ENCODE data around the gene LRRTM4.
"Not testable (repeated sequence)": the region's sequence is repeated elsewhere in the genome, so short reads cannot be mapped to it uniquely, and the experiment has no call there.

Gene LRRTM4

DNA sequence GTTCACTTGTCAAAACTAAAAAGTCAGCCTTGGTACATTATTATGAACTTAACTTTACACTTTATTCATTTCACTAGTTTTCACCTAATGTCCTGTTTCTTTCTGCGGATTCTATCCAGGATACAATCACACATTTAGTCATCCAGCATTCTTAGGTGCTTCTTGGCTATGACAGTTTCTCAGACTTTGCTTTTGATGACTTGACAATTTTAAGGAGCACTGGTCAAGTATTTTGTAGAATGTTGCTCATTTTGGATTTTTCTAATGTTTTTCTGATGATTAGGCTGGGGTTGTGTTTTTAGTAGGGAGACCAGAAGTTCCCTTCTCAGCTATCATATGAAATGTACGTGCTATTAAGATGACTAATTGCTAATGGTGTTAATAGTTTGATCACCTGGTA, 601.2 kb downstream of the LRRTM4 start:
- DNase-seq (ENCODE audit: low read depth in 1 of 2, low spot score in 1 of 2) = no peak

DNA sequence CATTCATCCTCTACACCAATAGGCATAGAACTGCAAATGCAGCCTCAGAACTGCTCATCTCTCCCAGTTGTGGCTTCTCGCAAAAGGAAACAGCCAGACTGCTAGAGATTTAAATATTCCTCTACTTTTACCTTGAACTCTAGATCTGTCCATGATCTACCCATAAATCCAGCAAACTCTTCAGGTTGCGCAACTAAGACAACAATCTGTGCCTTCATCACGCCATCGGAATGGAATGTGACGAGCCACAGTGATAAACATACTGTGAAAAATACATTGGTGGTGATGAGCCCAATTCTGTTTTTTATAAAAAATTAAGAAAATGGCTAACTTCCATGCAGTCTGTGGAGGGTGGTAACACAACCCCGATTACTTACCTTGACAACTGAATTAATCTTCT, 626.7 kb downstream of the LRRTM4 start:
- DNase-seq (ENCODE audit: low read depth in 1 of 2, low spot score in 1 of 2) = no peak

DNA sequence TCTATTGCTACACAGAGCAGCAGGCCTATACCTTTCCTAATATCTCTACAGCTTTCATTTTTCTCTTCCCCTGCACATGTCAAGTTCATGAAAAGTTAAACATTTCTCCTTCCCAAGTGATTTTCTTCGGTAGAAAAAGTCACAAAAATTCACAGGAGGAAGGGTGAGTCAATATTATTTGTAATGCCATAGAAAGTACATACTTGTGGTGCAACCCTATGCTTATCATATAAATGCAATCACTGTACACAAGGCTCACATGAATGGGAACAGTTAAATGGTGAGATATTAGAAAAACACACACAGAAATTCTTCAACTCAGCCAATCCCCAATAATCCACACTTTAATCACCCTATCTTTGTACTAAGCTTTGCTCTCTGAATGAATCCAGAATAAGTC, 651.6 kb downstream of the LRRTM4 start:
- DNase-seq (ENCODE audit: low read depth in 1 of 2, low spot score in 1 of 2) = no peak

DNA sequence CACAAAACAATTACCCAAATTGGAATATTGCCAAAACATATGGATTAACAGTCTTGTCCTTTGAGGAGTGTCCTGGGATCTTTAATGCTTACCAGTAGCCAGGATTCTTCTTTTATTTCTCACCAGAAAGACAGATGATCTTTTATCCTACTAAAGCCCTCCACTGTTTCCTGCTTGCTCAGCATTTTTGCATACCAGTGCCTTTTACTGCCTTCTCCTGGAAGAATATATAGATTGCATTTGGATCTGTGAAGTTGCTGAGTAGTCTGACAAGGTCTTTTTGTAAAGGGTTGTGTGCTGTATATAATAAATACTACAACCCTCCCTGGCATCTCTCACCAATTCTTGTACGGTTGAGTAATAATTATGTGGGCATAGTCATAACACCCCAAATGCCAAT, 652.2 kb downstream of the LRRTM4 start:
- no peak for DNase-seq (ENCODE audit: low read depth in 1 of 2, low spot score in 1 of 2)

DNA sequence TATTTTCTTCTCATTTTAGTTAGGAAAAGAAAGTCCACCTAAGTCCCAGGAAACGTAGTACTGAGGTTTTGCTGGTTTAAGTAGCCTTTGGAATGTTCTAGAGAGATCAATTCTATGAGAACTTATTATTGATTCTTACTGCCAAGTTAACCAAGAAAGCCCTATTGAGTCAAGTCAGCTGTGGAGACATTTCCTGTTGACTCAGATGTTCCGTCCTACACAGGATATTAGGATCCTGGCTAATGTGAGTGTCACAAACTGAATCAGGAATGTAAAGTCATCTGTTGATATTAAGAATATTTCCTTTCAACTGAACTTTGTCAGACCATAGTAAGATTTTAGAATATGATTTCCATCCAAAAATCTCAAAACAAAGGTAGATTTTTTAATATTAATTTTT, 654.3 kb downstream of the LRRTM4 start:
- no peak for DNase-seq (ENCODE audit: low read depth in 1 of 2, low spot score in 1 of 2)

DNA sequence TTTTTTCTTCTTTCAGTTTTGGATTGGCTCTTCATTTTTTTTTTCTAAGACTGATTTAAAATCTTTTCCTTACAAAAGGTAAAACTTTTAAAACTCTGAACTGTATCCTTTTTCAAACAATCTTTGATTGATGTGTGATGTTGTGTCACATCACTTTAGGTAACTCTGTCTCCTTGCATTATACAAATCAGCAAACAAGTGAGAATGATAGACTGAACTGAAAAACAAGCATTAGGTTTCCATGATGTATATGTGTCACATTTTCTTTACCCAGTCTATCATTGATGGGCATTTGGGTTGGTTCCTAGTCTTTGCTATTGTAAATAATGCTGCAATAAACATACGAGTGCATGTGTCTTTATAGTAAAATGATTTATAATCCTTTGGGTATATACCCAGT, 655.7 kb downstream of the LRRTM4 start:
- DNase-seq (ENCODE audit: low read depth in 1 of 2, low spot score in 1 of 2) = no peak

DNA sequence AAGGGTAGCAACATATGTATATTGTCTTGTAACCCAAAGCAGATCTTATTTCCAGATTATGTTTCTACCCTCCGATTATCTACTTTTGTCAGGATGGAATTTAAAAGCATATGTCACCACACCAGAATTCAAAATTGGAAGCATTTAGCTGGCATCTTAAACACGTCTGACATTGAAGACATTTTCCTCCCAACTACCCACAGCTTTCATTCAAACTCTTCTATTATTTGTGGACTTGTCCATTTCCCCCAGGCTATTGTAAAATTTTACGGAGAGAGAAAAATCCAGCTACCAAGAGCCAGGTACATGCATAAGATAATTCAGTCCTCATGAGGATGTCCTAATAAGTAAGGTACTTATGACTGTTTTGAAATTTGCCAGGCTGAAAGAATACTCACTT, 659.3 kb downstream of the LRRTM4 start:
- no peak for DNase-seq (ENCODE audit: low read depth in 1 of 2, low spot score in 1 of 2)

DNA sequence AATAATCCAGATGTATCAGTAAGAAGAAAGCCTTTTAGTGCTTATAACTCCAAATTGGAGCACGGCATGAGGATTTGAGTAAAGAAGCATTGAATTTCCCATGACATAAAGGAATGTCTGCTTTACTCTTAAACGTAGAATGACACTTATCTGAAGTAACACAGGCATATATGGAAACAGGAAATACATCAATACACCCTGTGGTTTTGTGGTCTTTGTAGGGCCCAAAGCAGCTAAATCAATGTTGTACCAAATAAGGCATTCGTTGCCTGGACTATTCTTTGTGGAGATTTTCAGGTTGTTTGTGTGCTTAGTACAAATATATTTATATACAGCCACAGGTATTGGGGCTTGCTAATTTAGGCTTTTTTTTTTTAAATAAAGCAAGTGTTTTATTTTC, 660.5 kb downstream of the LRRTM4 start:
- no peak for DNase-seq (ENCODE audit: low read depth in 1 of 2, low spot score in 1 of 2)

DNA sequence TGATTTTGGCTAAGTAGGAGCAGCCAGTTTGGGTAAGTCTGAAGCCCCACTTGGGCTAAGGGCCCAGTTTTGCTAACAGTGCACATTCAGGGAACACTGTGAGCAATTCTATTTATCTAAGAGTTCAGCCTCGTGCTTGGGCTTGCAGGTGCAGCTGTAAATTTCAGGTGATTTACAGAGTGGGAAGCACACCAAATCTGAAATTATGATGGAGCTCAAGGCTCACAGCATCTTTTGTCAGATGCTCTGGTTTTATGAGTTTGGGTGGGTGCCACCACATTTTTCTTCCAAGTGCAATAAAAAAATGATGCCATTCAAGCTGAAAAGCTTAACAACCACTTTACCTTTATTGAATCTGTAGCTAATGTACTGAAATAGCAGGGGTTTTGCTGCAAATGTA, 671.2 kb downstream of the LRRTM4 start:
- no peak for DNase-seq (ENCODE audit: low read depth in 1 of 2, low spot score in 1 of 2)

DNA sequence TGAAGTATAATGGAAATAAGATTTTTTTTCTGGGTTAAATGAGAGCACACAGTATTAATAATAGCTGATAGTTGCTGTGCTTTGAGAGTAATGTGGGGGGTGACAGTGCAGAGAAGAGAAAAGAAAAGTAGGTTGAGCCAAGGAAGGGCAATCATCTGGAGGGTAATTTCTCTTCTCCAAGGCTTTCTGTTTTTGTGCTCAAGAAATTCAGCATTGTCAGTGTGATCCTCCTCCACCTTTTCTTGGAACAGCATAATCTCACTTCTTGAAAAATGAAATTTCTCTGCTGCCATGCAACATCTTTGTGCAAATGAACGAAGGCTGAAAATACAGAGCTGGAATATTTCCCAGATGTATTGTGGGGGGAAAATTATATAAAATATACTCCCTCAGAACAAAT, 673.1 kb downstream of the LRRTM4 start:
- DNase-seq (ENCODE audit: low read depth in 1 of 2, low spot score in 1 of 2) = no peak

DNA sequence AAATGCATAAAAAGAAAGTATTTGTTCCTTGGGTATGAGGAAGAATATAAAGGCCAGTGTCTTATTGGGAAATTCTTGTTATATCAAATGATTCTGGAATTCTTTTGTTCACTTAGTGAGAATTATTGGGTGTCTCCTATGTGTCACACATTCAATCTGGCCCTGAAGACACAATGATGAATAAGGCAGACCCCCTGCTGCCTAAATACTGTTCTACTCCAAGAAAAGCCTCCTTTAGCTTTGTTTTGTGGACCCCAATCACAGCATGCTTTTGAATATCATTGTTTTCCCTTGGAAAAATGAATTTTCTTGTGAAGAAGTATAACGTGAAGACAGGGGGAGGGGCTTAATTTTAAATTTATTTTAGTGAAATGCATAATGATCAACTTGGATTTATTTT, 682.4 kb downstream of the LRRTM4 start:
- no peak for DNase-seq (ENCODE audit: low read depth in 1 of 2, low spot score in 1 of 2)

DNA sequence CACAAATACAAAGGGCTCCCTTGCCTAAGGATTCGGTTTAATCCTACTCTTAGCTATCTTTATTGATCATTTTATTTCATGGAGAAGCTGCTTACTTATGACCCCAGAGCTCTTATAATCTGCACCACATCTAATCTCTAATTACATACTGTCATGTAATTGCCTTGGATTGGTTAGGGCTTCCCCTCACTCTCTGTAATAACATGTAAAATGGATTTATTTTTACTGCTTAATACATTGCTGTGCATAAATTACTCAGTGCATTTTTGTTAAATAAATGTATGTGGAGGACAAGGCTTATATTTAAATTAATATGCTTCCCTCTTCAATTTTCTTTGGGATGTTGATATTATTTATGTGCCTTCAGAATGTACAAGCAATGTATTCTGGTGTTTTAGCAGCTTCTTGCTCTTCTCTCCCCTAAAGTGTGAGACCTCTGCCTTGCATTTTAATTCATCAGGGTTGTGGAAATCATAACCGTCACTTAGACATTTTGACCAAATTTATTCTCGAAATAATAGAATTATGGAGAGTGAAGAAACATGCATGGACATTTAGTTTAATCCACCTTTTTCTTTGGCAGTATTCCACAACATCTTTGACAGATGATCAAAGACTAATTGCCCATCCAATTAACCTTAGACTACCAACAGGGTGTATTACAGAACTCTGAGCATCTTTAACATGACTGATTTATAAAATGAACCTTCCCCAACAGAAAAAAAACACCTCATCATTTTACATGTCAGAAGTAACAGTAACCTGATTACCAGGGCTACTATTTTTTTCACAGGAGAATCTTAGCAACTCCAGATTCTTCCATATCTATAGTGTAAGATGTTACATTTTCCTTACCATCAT, 692.6 kb downstream of the LRRTM4 start:
- DNase-seq (ENCODE audit: low read depth in 1 of 2, low spot score in 1 of 2) = no peak

DNA sequence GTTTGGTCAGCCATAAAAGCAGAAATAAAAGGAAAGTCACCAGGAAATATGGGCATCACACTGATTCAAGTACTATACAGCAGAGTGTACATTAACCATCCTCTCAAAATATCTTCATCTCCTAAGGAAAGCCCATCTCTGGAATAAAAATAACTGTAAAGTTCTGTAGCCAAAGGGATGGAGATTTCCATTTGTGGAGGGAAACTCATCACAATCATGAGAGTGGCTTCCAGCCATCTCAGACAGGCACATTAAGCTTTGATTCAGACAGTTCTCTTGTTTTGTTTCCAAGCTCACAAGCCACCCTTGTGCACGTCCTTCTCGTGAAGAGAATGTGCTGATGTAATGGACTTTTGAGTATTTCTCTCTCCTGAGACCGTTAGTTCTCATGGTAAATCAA, 695.5 kb downstream of the LRRTM4 start:
- DNase-seq (ENCODE audit: low read depth in 1 of 2, low spot score in 1 of 2) = no peak

DNA sequence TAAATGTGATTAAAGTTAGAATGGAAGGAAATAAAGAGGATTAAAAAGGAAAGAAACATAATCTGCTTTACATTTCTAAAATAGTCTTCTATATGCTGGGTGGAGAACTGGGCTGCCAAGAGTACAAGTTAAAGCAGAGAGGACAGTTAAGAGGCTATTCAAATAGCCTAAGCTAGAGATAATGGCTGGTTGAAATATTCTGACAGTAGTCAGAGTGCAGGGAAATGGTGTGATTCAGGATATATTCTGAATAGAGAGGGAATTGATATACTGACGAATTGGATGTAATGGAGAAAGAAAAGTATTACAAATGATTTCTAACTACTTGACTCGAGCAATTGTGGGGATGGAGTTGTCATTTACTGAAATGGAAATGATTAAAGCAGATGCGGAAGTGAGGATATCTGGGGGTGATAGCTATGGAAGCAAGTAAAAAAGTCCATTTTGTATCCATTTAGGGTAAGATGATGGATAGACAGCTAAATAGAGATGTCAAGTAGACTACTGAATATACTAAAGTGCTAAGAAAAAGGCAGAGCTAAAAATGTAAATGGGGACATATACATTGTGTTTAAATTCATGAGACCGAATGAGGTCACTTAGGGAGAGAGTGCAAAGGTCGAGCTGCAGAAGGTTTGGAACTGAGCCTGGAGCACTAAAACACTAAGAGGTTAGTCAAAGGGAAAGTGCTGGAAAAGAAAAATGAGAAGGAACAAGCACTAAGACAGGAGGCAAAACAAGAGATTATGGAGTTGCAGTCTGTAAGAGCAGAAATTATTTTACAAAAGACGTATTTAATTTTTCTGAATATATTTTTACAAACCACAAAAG, 696.8 kb downstream of the LRRTM4 start:
- DNase-seq (ENCODE audit: low read depth in 1 of 2, low spot score in 1 of 2) = no peak

DNA sequence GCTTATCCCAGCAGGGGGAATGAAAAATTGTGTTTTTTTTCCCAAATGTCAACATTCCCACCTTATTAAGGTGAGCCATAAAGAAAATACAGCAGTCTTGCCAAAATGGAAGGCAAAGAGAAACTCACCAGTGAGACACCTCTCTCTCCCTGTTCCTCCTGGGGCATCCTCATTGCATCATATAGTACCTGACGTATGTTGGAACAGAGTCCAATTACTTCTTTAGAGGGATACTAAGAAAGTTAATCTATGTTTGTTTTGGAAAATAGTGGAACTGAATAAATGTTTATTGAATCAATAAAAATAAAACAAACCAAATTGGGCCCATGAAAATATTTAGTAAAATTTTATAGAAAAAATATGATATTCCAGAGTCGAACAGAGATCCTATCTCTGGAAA, 700.4 kb downstream of the LRRTM4 start:
- DNase-seq (ENCODE audit: low read depth in 1 of 2, low spot score in 1 of 2) = no peak

DNA sequence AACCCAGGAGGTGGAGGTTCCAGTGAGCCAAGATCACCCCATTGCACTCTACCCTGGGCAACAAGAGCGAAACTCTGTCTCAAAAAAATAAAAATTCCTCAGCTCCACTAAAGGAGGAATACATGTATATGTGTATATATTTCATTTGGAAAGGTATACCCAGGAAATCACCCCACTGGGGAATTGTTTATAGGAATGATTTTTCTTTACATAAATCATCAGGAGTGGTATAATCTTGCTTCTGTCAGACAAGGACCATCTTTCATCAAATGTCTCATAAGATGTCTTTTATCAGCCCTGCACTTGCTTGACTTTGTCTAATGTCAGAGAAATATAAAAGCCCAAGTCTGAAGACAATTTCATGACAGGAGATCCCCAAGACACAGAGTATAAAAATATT, 709.1 kb downstream of the LRRTM4 start:
- DNase-seq (ENCODE audit: low read depth in 1 of 2, low spot score in 1 of 2) = no peak

DNA sequence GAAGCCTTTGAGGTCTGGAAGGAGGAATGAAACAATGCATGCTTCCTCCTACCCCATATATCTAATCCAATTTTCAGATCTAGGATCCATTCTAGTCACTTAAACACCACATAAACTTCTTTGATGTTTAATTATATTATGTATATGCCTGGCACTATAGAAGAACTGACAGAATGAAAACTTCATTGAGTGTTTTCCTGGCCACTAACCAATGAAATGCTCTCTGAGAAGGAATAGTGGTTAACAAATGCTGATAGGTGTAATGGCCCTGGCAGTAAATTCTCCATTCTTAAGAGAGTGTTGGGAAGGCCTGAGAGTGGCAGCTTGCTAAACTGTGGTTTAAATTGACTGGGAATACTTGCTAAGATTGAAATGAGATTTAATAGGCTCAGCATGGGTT, 710.0 kb downstream of the LRRTM4 start:
- DNase-seq (ENCODE audit: low read depth in 1 of 2, low spot score in 1 of 2) = no peak

DNA sequence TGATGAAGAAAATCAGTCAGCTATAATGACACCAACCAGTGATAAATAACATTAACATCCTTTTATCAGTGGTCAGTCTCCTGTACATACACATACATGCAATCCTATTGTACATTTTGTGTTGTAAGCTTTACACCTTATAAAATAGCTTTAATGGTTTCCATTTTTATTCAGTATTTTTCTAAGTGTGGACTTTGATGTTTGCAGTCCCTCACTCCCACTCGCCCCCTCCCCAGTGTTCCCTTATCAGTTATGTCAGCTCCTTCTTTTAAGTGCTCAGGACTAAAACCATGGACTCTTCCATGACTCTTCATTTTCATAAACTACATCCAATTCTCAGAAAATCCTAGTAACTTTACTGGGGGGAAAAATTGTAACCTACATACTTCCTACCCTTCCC, 713.0 kb downstream of the LRRTM4 start:
- no peak for DNase-seq (ENCODE audit: low read depth in 1 of 2, low spot score in 1 of 2)

DNA sequence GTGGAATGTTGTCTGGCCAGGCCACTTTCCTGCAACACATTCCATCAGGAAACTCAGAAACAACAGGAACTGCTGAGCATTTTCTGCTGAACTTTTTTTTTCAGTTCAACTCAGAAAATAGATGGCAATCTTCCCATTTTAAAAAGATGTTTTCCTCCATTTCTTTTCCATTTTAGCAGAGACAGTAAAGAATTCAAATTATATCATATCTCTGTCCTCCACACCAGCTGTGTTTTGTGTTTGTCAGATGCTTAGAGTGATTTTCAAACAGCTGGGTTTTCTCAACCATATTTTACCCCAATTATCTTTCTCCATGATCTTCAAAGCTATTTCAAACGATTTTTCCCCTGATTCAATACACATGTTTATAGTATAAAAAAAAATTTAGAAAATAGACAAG, 713.4 kb downstream of the LRRTM4 start:
- DNase-seq (ENCODE audit: low read depth in 1 of 2, low spot score in 1 of 2) = no peak

DNA sequence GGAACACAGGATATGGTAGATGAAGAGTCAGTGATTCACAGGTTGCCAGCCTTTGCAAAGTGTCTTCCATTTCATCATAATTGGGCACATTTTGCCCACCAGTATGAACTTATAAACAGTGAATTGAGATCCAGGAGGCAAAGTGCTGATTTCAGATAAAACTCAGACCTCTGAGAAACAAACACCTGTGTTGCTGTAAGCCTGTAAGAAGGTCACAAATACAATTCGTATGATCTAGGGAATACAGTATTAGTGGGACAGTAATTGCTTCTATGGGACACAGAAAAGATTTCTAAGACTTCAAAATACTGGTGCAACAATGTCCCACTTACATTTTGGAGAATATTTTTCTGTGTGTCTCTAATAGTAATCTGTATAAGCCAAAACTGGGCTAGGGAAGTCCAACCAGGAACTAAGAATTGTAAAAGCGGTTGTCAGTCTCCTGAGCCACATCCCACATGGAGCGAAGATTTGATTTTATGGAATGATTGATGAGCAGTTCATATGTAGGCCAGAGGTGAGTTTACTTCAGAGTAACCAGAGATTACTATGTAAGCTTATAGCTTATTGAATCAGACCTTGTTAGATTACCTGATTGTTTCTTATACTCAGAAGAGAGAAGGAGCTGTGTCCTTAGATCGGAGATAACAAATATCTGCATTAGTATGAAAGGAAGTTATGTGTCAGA, 728.4 kb downstream of the LRRTM4 start:
- DNase-seq (ENCODE audit: low read depth in 1 of 2, low spot score in 1 of 2) = no peak

DNA sequence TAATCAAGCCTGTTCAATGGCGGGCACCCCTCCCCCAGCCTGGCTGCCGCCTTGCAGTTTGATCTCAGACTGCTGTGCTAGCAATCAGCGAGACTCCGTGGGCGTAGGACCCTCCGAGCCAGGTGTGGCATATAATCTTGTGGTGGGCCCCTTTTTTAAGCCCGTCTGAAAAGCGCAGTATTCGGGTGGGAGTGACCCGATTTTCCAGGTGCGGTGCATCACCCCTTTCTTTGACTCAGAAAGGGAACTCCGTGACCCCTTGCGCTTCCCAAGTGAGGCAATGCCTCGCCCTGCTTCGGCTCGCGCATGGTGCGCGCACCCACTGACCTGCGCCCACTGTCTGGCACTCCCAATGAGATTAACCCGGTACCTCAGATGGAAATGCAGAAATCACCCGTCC, 740.9 kb downstream of the LRRTM4 start:
- DNase-seq (ENCODE audit: low read depth in 1 of 2, low spot score in 1 of 2) = not testable (repeated sequence)

DNA sequence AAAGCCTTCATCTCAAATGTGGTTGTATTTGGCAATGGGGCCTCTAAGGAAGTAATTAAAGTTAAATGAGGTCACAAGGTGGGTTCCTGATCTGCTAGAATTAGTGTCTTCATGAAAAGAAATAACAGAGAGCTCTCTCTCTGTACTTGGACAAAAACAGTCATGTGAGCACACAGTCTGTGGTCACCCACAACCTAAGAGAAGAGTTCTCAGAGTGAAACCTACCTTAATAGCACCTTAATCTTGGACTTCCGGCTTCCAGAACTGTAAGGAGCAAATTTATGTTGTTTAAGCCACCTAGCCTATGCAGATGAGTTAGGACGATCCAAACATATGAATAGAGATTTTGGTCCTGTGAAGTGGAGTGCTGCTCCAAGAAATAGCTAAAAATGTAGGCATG, 758.9 kb downstream of the LRRTM4 start:
- DNase-seq (ENCODE audit: low read depth in 1 of 2, low spot score in 1 of 2) = no peak
